Measurements from ENCODE around the gene TMEM225. TPM values are rescaled to one million over a fixed set of nuclear protein-coding genes. Genes with fewer than 3 reads are reported as not detected.

TMEM225 gene
- polyA plus RNA-seq (2012; rRNA removed): not detected in 2 replicates
- polyA plus RNA-seq (2012; cell fraction: cytosol; rRNA removed): not detected in 2 replicates
- not detected in 2 replicates for polyA plus RNA-seq (2012; cell fraction: nucleus; rRNA removed)

GRCh38 chr11:123885570-123885969 is at the start of gene TMEM225:
Gene TMEM225 (minus strand): TSS chr11:123885670. CDS start chr11:123885425, 245 bp downstream.
- Histone ChIP-seq H3K4me1 (ENCODE audit: control insufficient read depth in 1 of 2, insufficient read depth in 2 of 2, low read depth in 1 of 2, low read length in 1 of 2) (no peaks in the 10 kb centered on the region), H3K27me3 (ENCODE audit: insufficient read depth) (no peaks in the 10 kb centered on the region), H3K9me2 (peaks cover 5% of the 10 kb centered on the region; the same call in 1 of the 2 replicates), H3K4me3 (ENCODE audit: low read depth in 2 of 2, low read length in 1 of 2) (no peak within 1 kb of the TSS), H3K4me2 (no peak within 1 kb of the TSS), H3K27ac (ENCODE audit: low read depth in 2 of 2, low read length in 1 of 2) (no peak within 1 kb of the TSS), H2AFZ (ENCODE audit: low read depth) (no peak within 1 kb of the TSS), H3K36me3 (replicated peaks in 1 of 2; ENCODE audit: control insufficient read depth in 1 of 2, insufficient read depth in 2 of 2, low read length in 1 of 2) (no peaks in the 10 kb centered on the region), H3K9ac (no peak within 1 kb of the TSS), H4K20me1 (ENCODE audit: insufficient read depth) (no peaks in the 10 kb centered on the region), H3K79me2 (ENCODE audit: insufficient read depth) (no peaks in the 10 kb centered on the region), H3K9me3 (no peaks in the 10 kb centered on the region), H3F3A (replicated peaks; ENCODE audit: insufficient read depth) (no peaks in the 10 kb centered on the region)
- CTCF ChIA-PET: no interaction called here
- 43% methylated on average over 3 of the region's 3 CpGs for WGBS (ENCODE audit: low lambda C conversion rate)
- TF ChIP-seq FOSL2 (IDR thresholded peaks at IDR 0.05; ENCODE audit: borderline replicate concordance, low read depth): no peak
- no peak for TF ChIP-seq MAX (IDR thresholded peaks at IDR 0.05; ENCODE audit: low read depth)
- TF ChIP-seq MEF2A (IDR thresholded peaks at IDR 0.05; ENCODE audit: borderline replicate concordance, low read depth): no peak
- TF ChIP-seq NFIC (IDR thresholded peaks at IDR 0.05; ENCODE audit: borderline replicate concordance): no peak
- TF ChIP-seq CTCF (IDR thresholded peaks at IDR 0.05): no peak
- TF ChIP-seq CHD2 (IDR thresholded peaks at IDR 0.05; ENCODE audit: low read length, partially characterized antibody): no peak
- no peak for TF ChIP-seq ZBTB33 (IDR thresholded peaks at IDR 0.05; ENCODE audit: borderline replicate concordance, low read depth)
- no peak for TF ChIP-seq ELF1 (IDR thresholded peaks at IDR 0.05)
- TF ChIP-seq RCOR1 (IDR thresholded peaks at IDR 0.05; ENCODE audit: low read length): no peak
- no peak for TF ChIP-seq EP300 (IDR thresholded peaks at IDR 0.05; ENCODE audit: borderline replicate concordance in 1 of 2, low read depth in 1 of 2, low read length in 1 of 2)
- no peak for TF ChIP-seq SMC3 (IDR thresholded peaks at IDR 0.05; ENCODE audit: low read depth, low read length)
- TF ChIP-seq FOXJ3 (CRISPR knock-in tag; IDR thresholded peaks at IDR 0.05): no peak
- no peak for TF ChIP-seq TAF1 (IDR thresholded peaks at IDR 0.05; ENCODE audit: borderline replicate concordance, low read depth, low read length)
- no peak for TF ChIP-seq GATA2 (CRISPR knock-in tag; IDR thresholded peaks at IDR 0.05)
- no peak for TF ChIP-seq POLR2AphosphoS5 (IDR thresholded peaks at IDR 0.05; ENCODE audit: low read depth, low read length)
- POLR2A ChIA-PET: no interaction called here
- no peak for DNase-seq

GRCh38 chr11:123924027-123924426 is 38.6 kb upstream of the TMEM225 start:
- Histone ChIP-seq H3K79me2 (ENCODE audit: insufficient read depth) (no peaks in the 10 kb centered on the region), H3K27me3 (ENCODE audit: insufficient read depth) (no peaks in the 10 kb centered on the region), H3K4me2 (no peak overlapping the region), H3K27ac (ENCODE audit: low read depth in 2 of 2, low read length in 1 of 2) (no peak overlapping the region), H3K9me3 (no peaks in the 10 kb centered on the region), H3K36me3 (replicated peaks in 1 of 2; ENCODE audit: control insufficient read depth in 1 of 2, insufficient read depth in 2 of 2, low read length in 1 of 2) (no peaks in the 10 kb centered on the region), H4K20me1 (ENCODE audit: insufficient read depth) (no peaks in the 10 kb centered on the region), H3K9ac (no peak overlapping the region), H3F3A (replicated peaks; ENCODE audit: insufficient read depth) (no peaks in the 10 kb centered on the region), H3K9me2 (no peaks in the 10 kb centered on the region), H3K4me1 (ENCODE audit: control insufficient read depth in 1 of 2, insufficient read depth in 2 of 2, low read depth in 1 of 2, low read length in 1 of 2) (no peaks in the 10 kb centered on the region), H2AFZ (ENCODE audit: low read depth) (no peak overlapping the region), H3K4me3 (ENCODE audit: low read depth in 2 of 2, low read length in 1 of 2) (no peak overlapping the region)
- POLR2A ChIA-PET: no interaction called here
- no peak for TF ChIP-seq REST (IDR thresholded peaks at IDR 0.05; ENCODE audit: low read depth, low read length)
- WGBS (ENCODE audit: low lambda C conversion rate): 0% methylated on average over 1 of the region's 1 CpG
- no peak for DNase-seq
- CTCF ChIA-PET: no interaction called here
